Neural crest cell (in vitro differentiated cells): ENCODE results near the gene CES4A. TPM values are rescaled to one million over a fixed set of nuclear protein-coding genes. Genes with fewer than 3 reads are reported as not detected.
"Not testable (repeated sequence)": the region's sequence is repeated elsewhere in the genome, so short reads cannot be mapped to it uniquely, and the experiment has no call there.

Experiments used
- DNase-seq: peaks from one replicate; pipeline ENCODE4 v3.0.0; 2021; ENCODE audit warnings: low read depth, mixed read lengths, low spot score
- H3K27ac Mint-ChIP-seq: one replicate; pipeline ENCODE4 v1.8.0; 2021; ENCODE audit warnings: mild to moderate bottlenecking, mixed read lengths; ENCODE audit not compliant: unreplicated experiment
- H3K27me3 Mint-ChIP-seq: 2 replicates; pipeline ENCODE4 v1.8.0; 2021; ENCODE audit warnings: low read depth, mild to moderate bottlenecking, mixed read lengths
- H3K36me3 Mint-ChIP-seq: 2 replicates; pipeline ENCODE4 v1.8.0; 2021; ENCODE audit warnings: low read depth, mild to moderate bottlenecking, mixed read lengths
- H3K4me1 Mint-ChIP-seq: 2 replicates; pipeline ENCODE4 v1.8.0; 2021; ENCODE audit warnings: mixed read lengths
- H3K4me3 Mint-ChIP-seq: one replicate; pipeline ENCODE4 v1.8.0; 2021; ENCODE audit warnings: mild to moderate bottlenecking, mixed read lengths
- H3K9me3 Mint-ChIP-seq: 2 replicates; pipeline ENCODE4 v1.8.0; 2021; ENCODE audit warnings: mixed read lengths
- CTCF ChIP-seq: fragments of 200-600 bp; sonication (generic); conservative IDR thresholded peaks from 2 replicates; pipeline ENCODE4 v1.5.0; 2021; ENCODE audit warnings: antibody characterized with exemption, mild to moderate bottlenecking
- total RNA-seq: library from RNA; stranded (reverse); gene quantifications from 2 replicates; pipeline ENCODE4 v1.2.1, GENCODE V29; 2021

Gene CES4A
- total RNA-seq, 1 donor from 2014 or later: 1.8 TPM

- Mint-ChIP-seq H3K27me3 (peaks cover 17% of the 10 kb centered on the region), H3K36me3 (no peaks in the 10 kb centered on the region), H3K4me3 (no peak overlapping the region), H3K27ac (no peak overlapping the region), H3K9me3 (no peaks in the 10 kb centered on the region), H3K4me1 (no peaks in the 10 kb centered on the region)
- no peak for DNase-seq
- no peak for TF ChIP-seq CTCF
Observed at GRCh38 chr16:66984892-66985311, 3.5 kb upstream of the CES4A start.

GRCh38 chr16:66986559-66986958, 1.8 kb upstream of the CES4A start:
- H3K9me3 Mint-ChIP-seq: no peaks in the 10 kb centered on the region
- no peaks in the 10 kb centered on the region for H3K36me3 Mint-ChIP-seq
- H3K4me1 Mint-ChIP-seq: no peaks in the 10 kb centered on the region
- no peak overlapping the region for H3K4me3 Mint-ChIP-seq
- no peak for DNase-seq
- TF ChIP-seq CTCF: no peak
- H3K27ac Mint-ChIP-seq: no peak overlapping the region
- H3K27me3 Mint-ChIP-seq: peaks cover 7% of the 10 kb centered on the region

GRCh38 chr16:66991545-66992077, 3.2 kb downstream of the CES4A start:
- Mint-ChIP-seq H3K36me3 (no peaks in the 10 kb centered on the region), H3K27me3 (no peaks in the 10 kb centered on the region), H3K4me1 (no peaks in the 10 kb centered on the region), H3K9me3 (no peaks in the 10 kb centered on the region), H3K4me3 (no peak overlapping the region), H3K27ac (no peak overlapping the region)
- no peak for TF ChIP-seq CTCF
- no peak for DNase-seq

- H3K9me3 Mint-ChIP-seq, H3K4me3 Mint-ChIP-seq, H3K36me3 Mint-ChIP-seq, H3K4me1 Mint-ChIP-seq, DNase-seq, H3K27ac Mint-ChIP-seq: not testable (repeated sequence)
- H3K27me3 Mint-ChIP-seq: peaks cover 11% of the 10 kb centered on the region
Observed at GRCh38 chr16:66993558-66993957, 5.2 kb downstream of the CES4A start.

GRCh38 chr16:66996324-66996982, 8.1 kb downstream of the CES4A start:
- Mint-ChIP-seq H3K27ac (no peak overlapping the region), H3K4me3 (no peak overlapping the region), H3K4me1 (peaks cover 7% of the 10 kb centered on the region), H3K27me3 (peaks cover 34% of the 10 kb centered on the region), H3K9me3 (no peaks in the 10 kb centered on the region), H3K36me3 (no peaks in the 10 kb centered on the region)
- DNase-seq: no peak
- TF ChIP-seq CTCF: no peak

- no peak overlapping the region for H3K4me3 Mint-ChIP-seq
- H3K9me3 Mint-ChIP-seq: no peaks in the 10 kb centered on the region
- no peak overlapping the region for H3K27ac Mint-ChIP-seq
- H3K4me1 Mint-ChIP-seq: peaks cover 7% of the 10 kb centered on the region
- H3K36me3 Mint-ChIP-seq: no peaks in the 10 kb centered on the region
- no peak for DNase-seq
- TF ChIP-seq CTCF: no peak
- H3K27me3 Mint-ChIP-seq: peaks cover 40% of the 10 kb centered on the region
Observed at GRCh38 chr16:66996983-66997358, 8.6 kb downstream of the CES4A start.
